HG03520 (cell line): Measurements from ENCODE around the gene KLHL25.

Source experiments
- ATAC-seq: cut with Tn5 transposase; IDR thresholded peaks from one replicate; pipeline ENCODE4 v1.9.1; 2021; ENCODE audit warnings: mild to moderate bottlenecking, moderate library complexity; ENCODE audit not compliant: unreplicated experiment

Gene KLHL25

DNA sequence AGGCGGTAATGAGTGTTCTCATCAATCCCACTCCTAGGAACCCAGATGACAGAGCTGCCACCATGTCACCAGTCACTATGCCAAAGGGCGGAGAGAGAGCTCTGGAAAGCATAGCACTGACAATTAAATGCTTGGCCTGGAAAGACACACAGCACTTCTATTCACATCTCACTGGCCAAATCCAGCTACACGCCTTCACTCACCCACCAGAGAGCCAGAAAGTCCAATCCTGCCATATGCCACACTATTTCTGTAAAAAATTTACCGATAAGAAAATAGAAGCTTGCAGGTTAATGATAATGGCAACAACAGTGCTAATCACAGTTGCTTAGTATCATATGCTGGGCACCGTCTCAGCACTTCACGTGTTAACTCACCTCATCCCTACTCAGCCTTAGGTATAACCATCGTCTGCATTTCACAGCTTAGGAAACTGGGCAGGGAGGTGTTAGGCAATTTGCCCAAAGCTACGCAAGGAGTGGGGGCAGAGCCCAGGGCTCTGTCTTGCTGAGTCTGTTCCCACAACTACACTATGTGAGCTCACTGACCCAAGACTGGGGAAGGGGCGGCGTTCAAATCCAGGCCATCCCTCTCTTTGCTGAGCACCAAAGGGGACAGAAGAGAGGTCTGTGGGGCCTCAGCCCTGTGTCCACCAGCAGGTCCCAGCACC, 16.5 kb downstream of the KLHL25 start:
- no peak for ATAC-seq

DNA sequence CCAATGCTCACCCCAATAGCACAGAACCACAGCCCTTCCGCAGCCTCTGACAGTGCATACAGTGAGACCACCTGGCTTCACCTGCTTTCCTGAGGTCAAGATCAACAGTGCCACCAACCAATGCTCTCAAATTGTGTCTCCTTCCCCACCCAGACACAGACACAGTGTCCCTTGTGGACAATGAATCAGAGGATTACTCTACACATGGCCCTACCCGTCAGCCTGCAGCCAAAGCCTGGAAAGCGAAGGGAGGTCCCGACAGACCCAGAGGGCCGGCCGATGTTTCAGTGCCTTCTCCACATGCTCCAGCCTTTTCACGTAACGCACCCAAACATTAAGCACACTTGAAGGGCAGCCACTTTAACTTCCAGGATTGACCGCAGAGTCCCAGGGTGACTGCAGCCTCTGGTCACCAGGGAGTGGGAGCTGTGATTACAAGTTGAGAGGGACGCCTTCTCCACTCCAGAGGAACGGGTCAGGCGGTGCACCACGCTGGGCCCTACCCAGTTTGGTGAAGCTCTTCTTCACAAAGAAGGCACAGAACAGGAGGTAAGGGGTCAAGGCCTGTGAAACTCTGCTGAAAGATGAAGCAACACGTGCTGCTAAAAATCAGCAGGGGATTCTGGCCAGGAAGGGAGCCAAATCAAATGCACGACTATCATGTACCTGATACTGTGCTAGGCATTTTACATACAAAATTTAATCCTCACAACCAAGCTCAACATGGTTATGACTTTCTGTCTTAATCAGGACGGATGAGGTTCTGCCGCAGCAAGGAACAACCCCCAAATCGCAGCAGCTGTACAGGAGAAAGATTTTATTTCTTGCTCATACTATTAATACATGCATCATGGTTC, 17.2 kb downstream of the KLHL25 start:
- ATAC-seq: no peak

DNA sequence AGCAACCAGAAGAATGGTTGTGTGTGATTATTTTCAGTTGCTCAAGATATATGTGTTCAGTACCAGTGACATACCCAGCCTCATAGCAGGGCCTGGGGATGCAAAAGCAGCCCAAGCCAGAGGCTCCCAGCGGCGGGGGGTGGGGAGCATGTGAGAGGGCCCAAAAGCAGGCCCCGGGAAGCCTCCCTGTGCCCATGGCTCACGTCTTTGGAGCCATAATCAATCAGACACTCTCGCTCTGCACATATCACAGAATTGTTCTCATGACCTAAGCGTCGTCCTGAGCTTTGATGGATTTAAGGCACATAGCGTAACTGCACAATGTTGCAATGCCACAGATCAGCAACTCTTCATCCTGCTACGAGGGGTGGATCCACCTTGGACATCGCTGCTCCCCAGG, 20.8 kb downstream of the KLHL25 start:
- no peak for ATAC-seq

DNA sequence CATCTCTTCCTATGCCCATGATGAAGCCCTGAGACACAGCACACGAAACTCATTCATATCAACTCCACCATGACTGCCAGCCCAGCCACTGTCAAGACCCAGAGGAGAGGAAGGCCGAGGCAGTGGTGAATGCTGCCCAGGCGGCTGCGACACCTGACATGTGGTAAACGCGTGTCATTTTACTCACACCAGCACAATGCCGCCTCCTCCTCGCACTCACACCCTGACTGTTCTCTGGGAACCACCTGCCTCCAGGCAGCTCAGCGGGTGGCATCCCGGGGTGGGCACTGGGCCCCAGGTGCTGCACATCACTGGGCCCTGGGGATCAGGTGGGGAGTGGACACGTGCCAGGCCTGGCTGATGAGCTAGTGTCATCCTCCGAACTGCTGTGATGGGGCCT, 21.5 kb downstream of the KLHL25 start:
- ATAC-seq: no peak

DNA sequence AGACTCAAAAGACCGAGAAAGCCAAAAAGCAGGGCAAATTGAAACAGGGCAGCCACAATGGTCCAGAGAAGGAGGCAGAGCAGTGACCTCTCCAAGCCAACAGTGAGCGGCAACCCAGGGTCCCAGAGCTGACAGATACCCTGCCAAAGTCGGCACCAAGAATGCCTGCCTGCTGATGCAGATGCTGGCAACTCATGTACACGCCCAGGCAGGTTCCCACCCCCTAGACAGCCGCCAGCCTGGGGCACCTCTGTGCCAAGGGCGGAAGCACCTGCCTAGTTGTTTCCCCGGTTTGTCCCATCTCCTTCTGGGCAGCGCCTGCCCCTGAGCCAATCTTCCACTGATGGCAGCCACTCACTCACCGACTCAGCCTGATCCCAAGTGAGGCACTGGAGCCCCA, 22.1 kb downstream of the KLHL25 start:
- ATAC-seq: no peak

DNA sequence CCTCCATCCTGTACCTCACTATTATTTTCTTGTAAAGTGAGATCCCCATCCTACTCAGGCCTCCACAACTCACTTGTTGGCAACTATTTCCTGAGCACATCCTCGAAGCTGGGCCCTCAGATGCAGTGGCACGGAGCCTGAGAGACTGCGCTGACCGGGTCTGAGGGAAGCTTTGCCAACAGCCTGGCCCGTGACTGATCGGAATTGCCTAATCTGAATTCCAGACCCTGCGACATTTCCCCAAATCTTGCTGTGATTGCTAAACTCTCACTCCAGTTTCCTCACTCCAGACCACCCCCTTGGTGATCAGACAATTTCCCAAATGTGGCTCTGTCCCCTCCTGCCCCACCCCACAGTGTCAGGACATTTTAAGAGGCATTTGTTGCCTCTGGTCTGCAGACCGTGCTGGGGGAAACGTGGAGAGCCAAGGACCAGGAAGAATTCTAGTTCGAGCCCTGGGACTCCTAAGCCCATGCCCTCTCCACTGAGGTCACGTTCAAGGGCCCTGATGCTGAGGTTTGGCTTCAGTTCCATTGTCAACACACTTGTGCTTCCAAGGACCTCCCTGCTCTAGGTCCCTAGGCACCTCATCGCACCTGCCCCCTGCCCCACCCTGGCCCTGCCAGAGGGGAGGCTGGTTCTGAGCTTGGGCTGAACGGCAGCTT, 22.8 kb downstream of the KLHL25 start:
- no peak for ATAC-seq

DNA sequence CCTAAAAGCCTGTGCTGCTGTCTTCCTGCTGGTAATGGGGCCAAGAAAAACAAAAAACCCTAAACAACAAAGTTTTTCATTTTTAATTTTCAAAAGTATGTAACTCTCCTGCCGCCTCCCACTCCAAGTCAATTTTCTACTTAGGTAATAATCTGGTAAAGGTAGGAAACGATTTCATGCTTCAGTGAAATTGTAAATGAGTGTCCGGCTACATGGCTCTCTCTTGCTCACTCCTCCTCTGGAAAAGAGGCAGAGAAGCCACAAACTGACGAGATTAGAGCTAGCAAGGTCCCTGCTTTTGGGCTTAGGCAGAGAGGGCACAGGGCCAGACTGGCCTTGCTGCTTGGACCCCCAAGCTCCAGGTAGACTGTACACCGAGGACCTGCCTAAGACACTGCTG, 23.5 kb downstream of the KLHL25 start:
- ATAC-seq: no peak

DNA sequence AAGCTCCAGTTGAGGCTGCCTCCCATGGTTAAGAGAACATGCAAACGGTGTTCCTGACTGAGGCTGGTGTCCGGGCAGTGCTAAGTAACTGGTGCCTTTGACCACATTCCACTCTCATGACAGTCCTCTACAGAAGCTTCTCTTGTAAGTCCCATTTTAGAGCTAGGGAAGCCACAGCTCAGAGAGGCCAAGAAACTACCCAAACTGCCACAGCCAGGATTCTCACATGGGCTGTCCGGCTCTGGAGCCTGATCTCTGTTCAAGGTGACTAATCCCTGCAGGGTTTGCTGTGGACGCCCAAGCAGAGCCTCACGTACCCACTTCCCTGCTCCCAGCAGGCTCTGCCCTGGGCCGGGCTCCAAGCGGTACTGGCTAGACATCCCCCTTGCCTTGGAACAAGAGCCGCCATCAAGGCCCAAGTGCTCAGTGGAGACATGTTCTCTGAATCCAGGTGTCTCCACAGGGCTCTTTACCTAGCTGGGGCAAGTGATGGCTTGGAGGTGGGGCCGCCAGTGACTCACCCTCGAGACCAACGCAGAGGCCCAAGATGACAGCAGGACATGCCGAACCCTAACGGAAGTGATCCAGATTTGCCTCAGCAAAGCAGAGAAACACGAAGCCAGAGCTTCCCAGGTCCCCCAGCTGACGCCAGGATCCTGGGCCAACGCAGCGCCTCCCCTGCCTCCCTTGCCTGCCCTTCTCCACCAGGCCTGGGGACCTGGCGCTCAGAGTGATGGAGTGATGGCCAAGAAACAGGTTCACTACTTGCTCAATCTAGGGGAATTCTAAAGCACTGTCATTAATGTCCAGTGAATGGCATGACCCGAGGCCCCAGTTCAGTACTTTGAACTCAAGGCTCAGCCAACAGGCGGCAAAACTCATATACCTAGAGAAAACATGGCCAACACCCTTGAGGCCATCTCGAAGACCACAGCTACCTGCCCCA, 24.4 kb downstream of the KLHL25 start:
- ATAC-seq: no peak

DNA sequence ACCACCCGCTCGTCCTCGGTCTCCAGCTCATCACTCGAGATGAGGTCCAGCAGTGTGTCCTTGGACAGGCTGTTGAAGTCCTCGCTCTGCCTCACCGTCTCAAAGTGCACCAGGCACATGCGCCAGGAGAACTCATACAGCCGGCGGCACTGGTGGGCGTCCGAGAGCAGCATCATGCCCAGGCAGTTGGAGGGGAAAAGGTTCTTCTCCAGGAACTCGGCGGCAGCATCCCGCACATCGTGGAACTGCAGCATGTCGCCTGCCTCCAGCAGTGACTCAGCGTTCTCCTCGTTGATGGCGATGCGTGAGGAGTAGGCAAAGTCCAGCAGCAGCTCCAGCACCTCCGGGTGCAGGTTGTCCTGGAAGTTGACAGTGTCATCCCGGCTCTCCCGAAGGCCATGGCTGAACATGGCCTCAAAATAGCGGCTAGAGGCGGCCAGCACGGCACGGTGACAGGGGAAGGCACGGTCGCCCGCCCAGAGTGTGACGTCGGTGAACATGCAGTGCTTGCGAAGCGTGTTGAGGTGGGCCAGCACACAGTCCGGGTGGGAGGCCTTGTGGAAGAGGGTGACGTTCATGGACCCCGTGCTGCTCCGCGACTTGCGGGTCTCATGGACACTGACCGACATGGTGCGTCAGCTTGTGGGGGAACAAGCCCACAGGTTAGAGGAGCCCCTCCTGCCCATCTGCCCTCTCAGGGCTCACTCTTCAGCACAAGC, 25.4 kb downstream of the KLHL25 start:
- no peak for ATAC-seq

DNA sequence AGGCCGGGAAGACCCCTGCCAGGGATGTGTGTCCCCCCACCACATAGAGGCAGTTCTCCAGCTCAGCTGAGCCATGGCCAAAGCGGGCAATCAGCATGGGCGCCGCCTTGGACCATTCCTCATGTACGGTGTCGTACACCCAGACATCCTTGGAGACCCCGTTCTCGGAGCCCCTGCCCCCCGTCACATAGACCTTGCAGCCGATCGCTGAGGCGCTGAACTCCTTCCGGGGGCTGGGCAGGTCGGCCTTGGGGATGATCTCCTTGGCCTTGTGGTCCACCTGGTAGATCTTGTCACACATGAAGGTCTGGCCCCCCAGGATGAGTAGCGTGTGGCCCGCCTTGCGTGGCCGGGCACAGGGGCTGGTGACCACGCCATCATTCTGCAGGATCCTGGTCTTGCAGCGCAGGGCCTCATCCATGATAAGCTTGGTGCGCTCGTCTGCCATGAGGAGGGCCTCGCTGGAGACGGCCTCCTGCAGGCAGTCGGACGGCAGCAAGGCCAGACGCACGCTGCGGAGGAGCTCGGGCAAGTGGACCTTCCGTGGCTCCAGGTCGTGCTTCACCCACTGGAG, 26.0 kb downstream of the KLHL25 start:
- ATAC-seq: no peak

DNA sequence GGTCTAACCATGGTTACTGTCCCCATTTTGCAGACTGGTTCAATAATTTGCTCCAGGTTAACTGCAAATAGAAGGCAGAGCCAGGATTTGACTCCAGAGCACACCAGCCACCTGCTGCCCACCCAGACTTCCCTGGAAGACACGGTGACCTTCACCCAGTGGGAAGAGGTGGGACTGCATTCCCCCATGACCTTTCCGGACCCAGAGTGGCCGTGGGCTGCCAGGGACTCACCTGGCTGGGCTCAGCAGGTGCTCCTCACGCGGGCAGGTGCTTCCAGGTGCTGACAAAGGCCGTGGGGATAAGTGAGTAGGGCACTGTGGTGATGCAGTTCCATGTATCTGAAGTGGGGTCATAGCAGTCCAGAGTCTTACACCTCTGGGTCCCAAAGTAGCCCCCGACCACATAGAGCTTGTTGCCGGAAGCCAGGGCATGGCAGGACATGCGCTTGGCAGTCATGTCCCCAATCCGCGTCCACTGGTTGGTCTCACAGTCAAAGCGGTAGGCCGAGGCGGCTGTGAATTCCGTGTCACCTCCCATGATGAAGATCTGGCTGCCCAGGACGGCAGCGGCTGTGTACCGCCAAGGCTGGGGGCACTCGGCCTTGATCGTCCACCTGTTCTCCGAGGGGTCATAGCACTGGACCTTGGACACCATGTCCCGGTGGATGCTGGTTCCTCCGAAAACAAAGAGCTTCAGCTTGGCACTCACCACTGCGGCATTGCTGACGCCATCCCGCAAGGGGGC, 26.8 kb downstream of the KLHL25 start:
- no peak for ATAC-seq

DNA sequence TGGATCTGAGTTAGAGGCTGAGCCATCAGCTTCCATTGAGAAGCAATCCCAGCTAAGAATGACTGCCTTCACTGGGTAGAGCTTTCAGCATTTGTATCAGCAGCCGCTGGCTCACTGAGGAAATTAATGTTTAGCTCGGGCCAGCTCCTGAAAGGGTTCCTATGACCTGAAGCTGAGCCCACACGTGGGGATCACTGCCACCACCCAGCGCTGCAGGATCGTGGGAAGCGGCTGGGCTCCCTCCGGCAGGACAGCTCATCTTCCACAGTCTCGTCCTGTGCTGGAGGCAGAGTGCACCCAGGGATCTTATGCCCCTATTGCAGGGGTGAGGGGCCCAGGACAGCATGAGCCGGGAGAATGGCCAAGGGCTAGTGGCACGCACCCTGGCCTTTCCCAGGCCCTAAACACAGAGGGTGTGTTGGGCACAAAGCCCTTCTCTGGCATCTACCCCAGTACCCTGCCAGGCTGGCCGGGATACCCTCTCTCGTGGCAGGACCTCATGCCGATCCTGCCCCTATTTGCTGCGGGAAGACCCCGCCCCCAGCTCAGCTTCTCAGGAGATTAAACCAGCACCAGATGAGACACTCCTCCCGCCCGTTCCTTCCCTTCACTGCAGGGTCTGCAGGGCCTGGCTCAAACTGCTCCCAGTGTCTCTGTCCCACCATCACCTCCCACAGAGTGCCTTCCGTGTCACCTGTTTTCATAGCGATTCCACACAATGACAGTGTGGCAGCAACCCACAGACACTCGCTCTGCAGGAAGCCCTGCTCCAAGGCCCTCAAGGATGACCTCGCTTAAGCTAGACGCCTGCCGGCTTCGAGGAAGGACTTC, 28.5 kb downstream of the KLHL25 start:
- no peak for ATAC-seq

DNA sequence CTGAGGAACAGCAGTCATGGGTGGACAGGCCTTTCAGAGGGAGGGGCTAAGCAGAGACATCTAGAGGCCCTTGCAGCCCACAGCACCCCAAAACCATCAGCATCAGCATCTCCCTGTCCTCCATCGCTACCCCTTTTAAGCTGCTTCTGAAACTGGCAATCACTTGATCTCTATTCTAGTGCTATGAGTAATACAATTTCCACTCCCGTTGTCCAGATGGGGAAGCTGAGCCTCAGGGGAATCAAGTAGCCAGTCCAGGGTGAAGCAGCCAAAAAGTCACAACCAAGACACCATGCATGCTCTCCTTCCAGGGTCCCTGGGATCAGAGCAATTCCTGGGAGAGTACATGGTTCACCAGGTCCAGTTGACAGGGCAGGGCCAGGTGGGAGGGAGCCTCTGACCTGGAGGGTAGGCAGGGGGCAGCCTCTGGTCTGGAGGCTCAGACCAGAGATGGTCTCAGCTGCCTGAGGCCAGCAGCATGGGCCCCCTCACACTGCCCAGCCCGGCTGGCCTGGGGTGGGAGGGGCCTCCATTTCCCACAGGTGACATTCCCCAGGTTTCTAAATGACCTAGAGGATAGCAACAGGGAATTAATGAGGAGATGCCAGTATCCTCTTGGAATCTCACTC, 30.0 kb downstream of the KLHL25 start:
- no peak for ATAC-seq

DNA sequence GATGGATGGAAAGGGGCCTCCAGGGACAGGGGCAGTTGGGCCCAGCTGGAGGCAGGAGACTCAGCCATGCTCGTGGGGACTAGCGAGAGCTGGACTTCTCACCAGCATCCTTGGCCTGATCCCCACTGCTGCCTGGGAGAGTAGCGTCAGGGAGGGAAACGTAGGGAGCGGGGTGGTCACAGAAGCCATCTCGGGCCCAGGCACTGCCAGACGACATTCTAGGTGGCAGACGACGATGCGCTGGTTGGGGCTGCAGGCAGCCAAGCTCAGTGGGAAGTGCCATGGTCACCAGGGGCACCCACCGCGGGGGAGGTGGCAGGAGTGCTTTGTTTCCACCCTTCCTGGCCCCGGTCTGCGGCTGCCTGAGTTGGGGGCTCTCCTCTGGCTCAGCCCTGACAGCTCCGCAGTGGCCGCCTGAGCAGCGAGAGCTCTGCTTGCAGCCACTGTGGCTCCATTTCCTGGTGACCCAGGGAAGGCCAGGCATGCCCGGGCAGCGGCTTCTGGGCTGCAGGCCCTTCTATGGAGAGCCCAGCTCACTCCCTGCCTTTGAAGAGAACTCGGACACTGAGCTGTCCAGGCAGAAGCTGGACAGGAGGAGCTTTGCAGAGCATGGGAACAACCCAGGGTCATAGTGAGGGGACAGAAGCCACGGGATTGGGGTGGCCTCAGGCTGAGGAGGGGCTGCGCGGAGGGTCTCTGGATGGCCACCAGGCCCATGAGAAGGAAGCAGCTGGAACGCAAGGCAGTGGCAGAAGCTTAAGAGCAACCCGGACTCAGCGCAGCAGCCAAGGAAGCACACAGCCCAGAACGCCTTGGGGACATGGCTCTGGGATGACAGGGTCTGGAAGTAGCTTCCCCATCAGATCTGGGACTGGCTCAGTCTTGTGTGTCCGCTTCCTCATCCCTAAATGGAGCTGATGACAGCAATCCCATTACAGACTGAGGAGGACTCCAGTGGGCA, 30.8 kb downstream of the KLHL25 start:
- no peak for ATAC-seq

DNA sequence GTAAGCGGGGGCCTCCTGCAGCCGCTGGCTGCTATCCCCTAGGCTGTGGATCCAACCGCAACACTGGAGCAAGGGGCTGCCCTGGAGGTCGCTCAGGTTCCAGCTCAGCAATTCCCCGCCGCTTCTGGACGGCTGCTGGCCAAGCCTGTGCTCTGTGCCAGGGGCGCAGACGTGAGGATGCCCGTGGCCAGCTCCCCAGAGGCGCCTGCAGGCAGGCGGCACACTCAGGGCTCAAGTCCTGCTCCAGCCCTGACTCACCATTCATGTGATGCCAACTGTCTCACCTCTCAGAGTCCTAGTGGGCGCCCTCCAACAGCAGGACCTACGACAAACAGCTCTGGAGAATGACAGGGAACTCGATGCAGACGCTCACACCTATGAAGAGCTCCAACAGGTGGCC, 31.6 kb downstream of the KLHL25 start:
- no peak for ATAC-seq

DNA sequence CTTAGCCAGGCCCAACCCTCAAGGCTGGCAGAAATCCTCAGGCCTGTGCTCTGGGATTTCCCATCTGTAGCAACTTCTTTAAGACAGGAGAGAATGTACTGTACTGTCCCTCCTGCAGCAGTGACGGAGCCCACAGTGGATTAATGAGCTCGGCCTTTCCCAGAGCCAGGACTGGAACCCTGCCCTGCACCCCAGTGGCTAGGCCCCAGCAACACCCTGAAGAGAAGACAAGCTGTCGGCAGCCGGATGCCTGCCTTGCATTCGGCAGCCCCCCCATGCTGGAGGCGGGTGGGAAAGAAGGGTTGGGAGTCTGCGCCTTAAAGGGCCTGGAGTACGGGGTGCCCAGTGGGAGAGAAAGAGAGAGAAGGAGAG, 32.0 kb downstream of the KLHL25 start:
- no peak for ATAC-seq
